H9 (cell line): Measurements from ENCODE around the gene ABCB8. TPM values are rescaled to one million over a fixed set of nuclear protein-coding genes. Genes with fewer than 3 reads are reported as not detected.

Source experiments
- DNase-seq: peaks from one replicate; pipeline ENCODE4 v3.0.0-alpha.2; 2017
- H2AFZ ChIP-seq: one replicate; pipeline ENCODE4 v1.6.1; 2013; ENCODE audit warnings: mild to moderate bottlenecking, low read length, control low read depth, moderate library complexity
- H2AK5ac ChIP-seq: 2 replicates; pipeline ENCODE4 v1.6.1; 2013; ENCODE audit warnings: low read length, control low read depth, mixed read lengths; ENCODE audit not compliant: insufficient read length
- H2BK120ac ChIP-seq: one replicate; pipeline ENCODE4 v1.6.1; 2013; ENCODE audit warnings: low read depth, mild to moderate bottlenecking, low read length, control low read depth, inconsistent platforms; ENCODE audit not compliant: poor library complexity, severe bottlenecking
- H2BK12ac ChIP-seq: 2 replicates; pipeline ENCODE4 v1.6.1; 2013; ENCODE audit warnings: low read length, control low read depth, mixed read lengths, low read depth; ENCODE audit not compliant: insufficient read length
- H2BK15ac ChIP-seq: 2 replicates; pipeline ENCODE4 v1.6.1; 2013; ENCODE audit warnings: low read depth, low read length, control low read depth
- H2BK20ac ChIP-seq: one replicate; pipeline ENCODE4 v1.6.1; 2013; ENCODE audit warnings: low read depth, mild to moderate bottlenecking, low read length, control low read depth, inconsistent platforms; ENCODE audit not compliant: poor library complexity, severe bottlenecking
- H2BK5ac ChIP-seq: 2 replicates; pipeline ENCODE4 v1.6.1; 2013; ENCODE audit warnings: low read length, control low read depth, mixed read lengths; ENCODE audit not compliant: insufficient read length
- H3K14ac ChIP-seq: 2 replicates; pipeline ENCODE4 v1.6.1; 2013; ENCODE audit warnings: low read length, control low read depth; ENCODE audit not compliant: insufficient read depth
- H3K18ac ChIP-seq: 2 replicates; pipeline ENCODE4 v1.6.1; 2013; ENCODE audit warnings: low read depth, mild to moderate bottlenecking, mixed read lengths, low read length, control low read depth; ENCODE audit not compliant: insufficient read length
- H3K23ac ChIP-seq: 2 replicates; pipeline ENCODE4 v1.6.1; 2013; ENCODE audit warnings: low read length, control low read depth, mixed read lengths, low read depth; ENCODE audit not compliant: insufficient read length
- H3K23me2 ChIP-seq: 2 replicates; pipeline ENCODE4 v1.6.1; 2013; ENCODE audit warnings: low read depth, mild to moderate bottlenecking, mixed read lengths, low read length, control low read depth; ENCODE audit not compliant: insufficient read length, poor library complexity, severe bottlenecking
- H3K27ac ChIP-seq: 2 replicates; pipeline ENCODE4 v1.5.1; 2013; ENCODE audit warnings: low read length, control low read depth, mixed read lengths, low read depth; ENCODE audit not compliant: insufficient read length
- H3K27me3 ChIP-seq: 2 replicates; pipeline ENCODE4 v1.6.1; 2013; ENCODE audit warnings: low read length, control low read depth, inconsistent platforms; ENCODE audit not compliant: insufficient read depth
- H3K4ac ChIP-seq: 2 replicates; pipeline ENCODE4 v1.6.1; 2013; ENCODE audit warnings: low read depth, mild to moderate bottlenecking, control low read depth, inconsistent platforms, low read length, moderate library complexity
- H3K4me1 ChIP-seq: 2 replicates; pipeline ENCODE4 v1.6.1; 2013; ENCODE audit warnings: low read length, control low read depth, inconsistent platforms; ENCODE audit not compliant: insufficient read depth
- H3K4me2 ChIP-seq: 2 replicates; pipeline ENCODE4 v1.6.1; 2013; ENCODE audit warnings: low read length, control low read depth, mixed read lengths; ENCODE audit not compliant: insufficient read length, insufficient read depth
- H3K56ac ChIP-seq: 2 replicates; pipeline ENCODE4 v1.6.1; 2013; ENCODE audit warnings: low read depth, mild to moderate bottlenecking, mixed read lengths, low read length, control low read depth; ENCODE audit not compliant: insufficient read length
- H3K79me1 ChIP-seq: 2 replicates; pipeline ENCODE4 v1.6.1; 2013; ENCODE audit warnings: low read depth, mild to moderate bottlenecking, moderate library complexity, low read length, control low read depth, inconsistent platforms; ENCODE audit not compliant: insufficient read depth, poor library complexity, severe bottlenecking
- H3K79me2 ChIP-seq: 2 replicates; pipeline ENCODE4 v1.6.1; 2013; ENCODE audit warnings: low read length, control low read depth, inconsistent platforms; ENCODE audit not compliant: insufficient read depth
- H3K9ac ChIP-seq: 2 replicates; pipeline ENCODE4 v1.6.1; 2013; ENCODE audit warnings: low read length, control low read depth, mixed read lengths; ENCODE audit not compliant: insufficient read length; ENCODE audit errors: extremely low read depth
- H3K9me3 ChIP-seq: one replicate; pipeline ENCODE4 v1.6.1; 2013; ENCODE audit warnings: low read depth, low read length, inconsistent platforms; ENCODE audit not compliant: control insufficient read depth
- H3T11ph ChIP-seq: one replicate; pipeline ENCODE4 v1.6.1; 2013; ENCODE audit warnings: mild to moderate bottlenecking, low read length, control low read depth, inconsistent platforms
- H4K20me1 ChIP-seq: one replicate; pipeline ENCODE4 v1.6.1; 2013; ENCODE audit not compliant: control insufficient read depth, insufficient read length, insufficient read depth
- H4K5ac ChIP-seq: 2 replicates; pipeline ENCODE4 v1.6.1; 2013; ENCODE audit warnings: low read depth, mild to moderate bottlenecking, mixed read lengths, low read length, control low read depth; ENCODE audit not compliant: insufficient read length
- H4K8ac ChIP-seq: replicated peaks from 2 replicates; pipeline ENCODE4 v1.6.1; 2013; ENCODE audit warnings: low read length, control low read depth, mixed read lengths, low read depth; ENCODE audit not compliant: insufficient read length
- H4K91ac ChIP-seq: 2 replicates; pipeline ENCODE4 v1.6.1; 2013; ENCODE audit warnings: low read depth, mild to moderate bottlenecking, moderate library complexity, mixed read lengths, low read length, control low read depth; ENCODE audit not compliant: insufficient read length
- H3K27ac Mint-ChIP-seq, 3 experiments: 2 replicates in 2 of 3; 3 replicates in 1 of 3; pipeline ENCODE4 v1.8.0; 2020 to 2021; ENCODE audit warnings: mixed read lengths in 3 of 3, mild to moderate bottlenecking in 1 of 3, moderate library complexity in 1 of 3
- H3K27me3 Mint-ChIP-seq: 2 replicates; pipeline ENCODE4 v1.8.0; 2021; ENCODE audit warnings: low read depth, mild to moderate bottlenecking, moderate library complexity, mixed read lengths
- H3K36me3 Mint-ChIP-seq, 3 experiments: 2 replicates in 2 of 3; 3 replicates in 1 of 3; pipeline ENCODE4 v1.8.0; 2020 to 2021; ENCODE audit warnings: low read depth in 3 of 3, mixed read lengths in 3 of 3; ENCODE audit not compliant: insufficient read depth in 1 of 3
- H3K4me1 Mint-ChIP-seq, 2 experiments: 2 replicates each; pipeline ENCODE4 v1.8.0; 2020; ENCODE audit warnings: mixed read lengths in 2 of 2
- H3K4me3 Mint-ChIP-seq, 2 experiments: 2 replicates in 1 of 2; 3 replicates in 1 of 2; pipeline ENCODE4 v1.8.0; 2020 to 2021; ENCODE audit warnings: mild to moderate bottlenecking in 2 of 2, mixed read lengths in 2 of 2, moderate library complexity in 1 of 2
- H3K9me3 Mint-ChIP-seq, 2 experiments: 2 replicates in 1 of 2; 3 replicates in 1 of 2; pipeline ENCODE4 v1.8.0; 2020; ENCODE audit warnings: mild to moderate bottlenecking in 2 of 2, mixed read lengths in 2 of 2, moderate library complexity in 1 of 2
- CTCF ChIP-seq: fragments of 200-600 bp; sonication (generic); conservative IDR thresholded peaks from 3 replicates; pipeline ENCODE4 v1.8.0; 2021; ENCODE audit warnings: antibody characterized with exemption, mild to moderate bottlenecking
- WGBS: extraction: QIAGEN DNeasy Blood & Tissue Kit; methylation state at CpG from one replicate; pipeline ENCODE4 v1.1.7; 2013; ENCODE audit warnings: missing lambda C conversion rate, low lambda C conversion rate, mixed read lengths; ENCODE audit not compliant: insufficient read length; ENCODE audit errors: extremely low coverage; 5-methylcytosine and 5-hydroxymethylcytosine counted together
- total RNA-seq: library from RNA; stranded (reverse); gene quantifications from 2 replicates; pipeline ENCODE4 v1.2.1, GENCODE V29; 2021

Gene ABCB8
- total RNA-seq, 1 experiment from 2014 or later, result 22.1 TPM

GRCh38 chr7:151060113-151060415 is 31.8 kb downstream of the ABCB8 start:
- peak; percentile 56 for DNase-seq
- H3T11ph ChIP-seq, result no peak overlapping the region
- H2BK5ac ChIP-seq, result no peak overlapping the region
- peaks cover 41% of the 10 kb centered on the region for H3K23me2 ChIP-seq
- H2BK120ac ChIP-seq, result no peak overlapping the region
- no peak overlapping the region for H2BK20ac ChIP-seq
- H2AFZ ChIP-seq, result no peak overlapping the region
- Mint-ChIP-seq H3K4me1 (peaks cover 40 to 50% of the 10 kb centered on the region in 2 experiments), H3K27me3 (peaks cover 15% of the 10 kb centered on the region), H3K9me3 (no peaks in the 10 kb centered on the region; a peak in 1 of 5 replicates), H3K36me3 (peaks cover 4 to 12% (median 11%) of the 10 kb centered on the region in 3 experiments; a peak in 6 of 7 replicates), H3K27ac (no peak overlapping the region), H3K4me3 (peak overlapping the region; percentile 78 to 91)
- no peak overlapping the region for H2BK15ac ChIP-seq
- no peak overlapping the region for H4K8ac ChIP-seq
- H3K18ac ChIP-seq, result no peak overlapping the region
- H2BK12ac ChIP-seq, result no peak overlapping the region
- no peaks in the 10 kb centered on the region; the same call in 1 of the 2 replicates for H3K27me3 ChIP-seq
- H3K79me2 ChIP-seq, result no peaks in the 10 kb centered on the region
- H3K4ac ChIP-seq, result no peak overlapping the region
- H3K4me2 ChIP-seq, result peak overlapping the region; percentile 58
- no peak overlapping the region for H3K23ac ChIP-seq
- peaks cover 8% of the 10 kb centered on the region for H3K4me1 ChIP-seq
- H3K56ac ChIP-seq, result no peak overlapping the region
- no CpG with 5 or more reads among the region's 17 CpGs for WGBS
- peak; percentile 16; the same call in 1 of the 3 replicates for TF ChIP-seq CTCF
- H4K91ac ChIP-seq, result no peak overlapping the region
- H4K5ac ChIP-seq, result no peak overlapping the region
- no peaks in the 10 kb centered on the region for H3K9me3 ChIP-seq
- no peaks in the 10 kb centered on the region for H4K20me1 ChIP-seq
- H3K14ac ChIP-seq, result no peak overlapping the region
- no peak overlapping the region for H3K9ac ChIP-seq
- H3K79me1 ChIP-seq, result no peaks in the 10 kb centered on the region
- no peak overlapping the region for H2AK5ac ChIP-seq
- H3K27ac ChIP-seq, result no peak overlapping the region
